GM21447 (cell line): ENCODE measurements around the gene IL17C.
A peak's percentile ranks its signal among the peaks of the same experiment; 100 is the strongest.

Experiments
- ATAC-seq: cut with Tn5 transposase; IDR thresholded peaks from one replicate; pipeline ENCODE4 v1.9.1; 2021; ENCODE audit not compliant: unreplicated experiment

IL17C gene

DNA sequence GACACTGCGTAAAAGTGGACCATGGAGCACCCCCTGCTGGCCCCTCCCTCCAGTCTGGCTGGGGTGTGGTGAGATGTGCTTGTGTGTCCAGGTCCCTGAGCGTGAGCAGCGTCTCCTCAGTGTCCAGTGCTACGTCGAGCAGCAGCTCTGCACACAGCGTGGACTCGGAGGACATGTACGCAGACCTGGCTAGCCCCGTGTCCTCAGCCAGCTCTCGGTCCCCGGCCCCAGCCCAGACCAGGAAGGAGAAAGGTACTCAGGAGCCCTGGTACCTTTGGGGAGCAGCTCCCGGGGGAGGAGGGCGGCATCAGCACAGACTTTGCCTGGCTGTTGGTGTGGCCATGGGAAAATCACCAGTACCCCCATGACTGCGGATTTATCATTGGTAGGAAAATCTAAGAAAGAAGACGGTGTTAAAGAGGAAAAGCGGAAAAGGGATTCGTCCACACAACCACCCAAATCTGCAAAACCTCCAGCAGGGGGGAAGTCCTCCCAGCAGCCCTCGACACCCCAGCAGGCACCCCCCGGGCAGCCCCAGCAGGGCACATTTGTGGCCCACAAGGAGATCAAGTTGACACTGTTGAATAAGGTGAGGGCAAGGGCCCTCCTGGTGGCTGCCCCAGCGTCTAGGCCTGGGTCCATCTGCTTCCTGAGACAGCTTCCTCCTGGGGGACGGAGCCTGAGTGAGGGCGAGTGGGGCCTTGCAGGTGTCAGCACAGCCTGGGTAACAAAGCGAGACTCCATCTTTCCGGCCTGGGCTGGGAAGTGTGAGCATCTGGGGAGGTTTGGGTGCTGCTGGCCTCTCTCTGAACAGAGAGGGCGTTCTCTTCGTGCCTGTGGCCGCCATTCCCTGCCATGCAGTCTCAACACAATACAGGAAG, 10.6 kb upstream of the IL17C start:
- ATAC-seq = no peak

GRCh38 chr16:88628512-88628974, 9.8 kb upstream of the IL17C start:
- ATAC-seq = no peak

DNA sequence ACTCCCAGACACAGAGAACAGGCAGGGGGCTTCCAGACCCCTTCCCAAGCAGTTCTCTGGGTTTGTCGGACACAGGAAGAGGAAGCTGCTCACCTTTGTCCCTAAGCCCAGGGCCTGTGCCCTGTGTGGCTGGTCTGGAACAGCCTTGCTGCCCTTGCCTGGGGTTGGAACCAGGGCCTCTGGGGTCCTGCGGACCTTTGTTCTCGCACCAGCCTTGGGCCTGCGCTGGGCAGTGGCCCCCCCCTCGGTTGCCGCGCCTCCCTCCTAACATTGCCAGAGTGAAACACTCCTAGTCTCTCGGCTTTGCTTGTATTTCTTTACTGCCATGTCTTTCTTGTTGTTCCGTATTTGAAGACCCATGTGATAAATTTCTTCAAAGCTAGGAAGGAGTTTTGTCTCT, 8.5 kb upstream of the IL17C start:
- ATAC-seq = no peak

GRCh38 chr16:88630433-88630832, 7.9 kb upstream of the IL17C start:
- ATAC-seq = no peak

- ATAC-seq = no peak
Measured at GRCh38 chr16:88630941-88631340, 7.4 kb upstream of the IL17C start.

DNA sequence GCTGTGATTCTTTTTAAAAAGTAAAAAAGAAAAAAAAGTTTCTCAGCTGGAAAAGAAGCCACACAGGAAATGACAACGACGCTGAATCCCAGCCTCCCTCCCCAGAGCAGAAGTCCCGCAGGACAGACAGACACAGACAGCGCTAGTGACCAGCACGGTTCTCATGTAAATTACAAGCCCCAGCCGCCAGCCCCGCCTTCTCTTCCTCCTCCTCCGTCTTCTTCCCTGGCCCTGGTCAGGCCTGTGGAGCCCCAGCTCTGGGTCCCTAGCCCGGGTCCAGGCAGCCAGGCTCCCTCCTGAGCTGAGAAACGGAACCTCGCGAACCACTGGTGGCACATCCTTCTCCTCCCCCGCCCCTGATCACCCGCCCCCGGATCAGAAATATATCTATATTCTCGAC, 7.0 kb upstream of the IL17C start:
- no peak for ATAC-seq

- no peak for ATAC-seq
Measured at GRCh38 chr16:88631920-88632586, 6.3 kb upstream of the IL17C start.

GRCh38 chr16:88632587-88632930, 5.8 kb upstream of the IL17C start:
- ATAC-seq = no peak

DNA sequence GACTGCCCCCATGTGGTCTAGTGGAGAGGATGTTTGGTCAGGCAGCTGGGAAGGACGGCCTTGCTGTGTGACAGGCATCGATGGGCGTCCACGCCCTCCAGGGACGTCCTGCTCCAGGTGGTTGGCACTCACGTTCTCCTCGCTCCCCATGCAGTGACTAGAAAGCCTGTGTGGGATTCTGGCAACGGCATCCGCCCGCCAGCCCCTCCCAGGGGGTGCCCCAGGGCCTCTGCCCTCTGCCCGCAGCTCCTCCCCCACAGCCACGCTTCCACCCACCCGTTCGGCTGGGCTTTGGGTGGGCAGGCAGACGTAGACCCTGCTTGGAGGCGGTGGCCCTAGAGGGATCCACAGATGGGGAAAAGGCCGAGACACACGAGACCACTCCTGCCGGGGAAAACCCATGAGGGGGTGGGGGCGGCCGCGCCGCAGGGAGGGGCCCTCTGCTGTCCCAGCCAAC, 4.7 kb upstream of the IL17C start:
- peak; percentile 41 for ATAC-seq

GRCh38 chr16:88634141-88634993, 4.0 kb upstream of the IL17C start:
- peak; percentile 55 for ATAC-seq

DNA sequence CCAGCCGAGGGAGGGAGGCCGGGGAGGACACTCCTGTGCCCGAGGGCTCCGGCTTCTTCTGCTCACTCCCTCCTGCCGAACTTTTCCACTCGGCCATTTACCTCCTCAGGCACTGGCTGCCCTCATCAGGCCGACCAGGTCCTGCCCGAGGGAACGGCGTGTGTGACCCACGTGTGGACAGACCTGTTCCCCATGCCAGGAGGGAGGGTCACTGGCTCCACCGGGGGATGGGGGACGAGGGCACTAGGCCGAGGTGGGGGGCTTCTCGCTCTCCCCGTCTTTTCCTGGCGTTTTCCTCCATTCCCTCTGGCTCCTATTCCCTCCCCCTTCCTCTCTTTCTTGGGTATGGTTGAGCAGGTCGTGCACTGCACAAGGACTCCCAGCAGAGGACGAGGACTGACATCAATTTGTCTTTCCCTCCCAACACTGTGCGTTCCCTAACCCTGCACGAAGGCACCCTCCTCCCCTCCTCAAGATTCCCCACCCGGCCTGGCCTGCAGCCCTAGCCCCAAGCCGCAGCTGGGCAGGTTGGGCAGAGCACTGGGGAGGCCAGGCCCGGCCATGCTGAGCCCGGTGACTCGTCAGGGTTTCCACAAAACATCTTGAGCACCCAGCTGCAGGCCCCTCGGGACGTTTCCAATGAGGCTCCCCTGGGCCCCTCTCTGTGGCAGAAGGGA, 3.2 kb upstream of the IL17C start:
- no peak for ATAC-seq

GRCh38 chr16:88635671-88636319, 2.6 kb upstream of the IL17C start:
- ATAC-seq = no peak

- ATAC-seq = no peak
Measured at GRCh38 chr16:88636488-88637265, 1.7 kb upstream of the IL17C start.

GRCh38 chr16:88639231-88640038, 1.1 kb downstream of the IL17C start:
- no peak for ATAC-seq

DNA sequence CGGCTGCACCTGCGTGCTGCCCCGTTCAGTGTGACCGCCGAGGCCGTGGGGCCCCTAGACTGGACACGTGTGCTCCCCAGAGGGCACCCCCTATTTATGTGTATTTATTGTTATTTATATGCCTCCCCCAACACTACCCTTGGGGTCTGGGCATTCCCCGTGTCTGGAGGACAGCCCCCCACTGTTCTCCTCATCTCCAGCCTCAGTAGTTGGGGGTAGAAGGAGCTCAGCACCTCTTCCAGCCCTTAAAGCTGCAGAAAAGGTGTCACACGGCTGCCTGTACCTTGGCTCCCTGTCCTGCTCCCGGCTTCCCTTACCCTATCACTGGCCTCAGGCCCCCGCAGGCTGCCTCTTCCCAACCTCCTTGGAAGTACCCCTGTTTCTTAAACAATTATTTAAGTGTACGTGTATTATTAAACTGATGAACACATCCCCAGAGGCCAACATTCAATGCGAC, 1.7 kb downstream of the IL17C start:
- ATAC-seq = no peak

- no peak for ATAC-seq
Measured at GRCh38 chr16:88640498-88641247, 2.3 kb downstream of the IL17C start.

DNA sequence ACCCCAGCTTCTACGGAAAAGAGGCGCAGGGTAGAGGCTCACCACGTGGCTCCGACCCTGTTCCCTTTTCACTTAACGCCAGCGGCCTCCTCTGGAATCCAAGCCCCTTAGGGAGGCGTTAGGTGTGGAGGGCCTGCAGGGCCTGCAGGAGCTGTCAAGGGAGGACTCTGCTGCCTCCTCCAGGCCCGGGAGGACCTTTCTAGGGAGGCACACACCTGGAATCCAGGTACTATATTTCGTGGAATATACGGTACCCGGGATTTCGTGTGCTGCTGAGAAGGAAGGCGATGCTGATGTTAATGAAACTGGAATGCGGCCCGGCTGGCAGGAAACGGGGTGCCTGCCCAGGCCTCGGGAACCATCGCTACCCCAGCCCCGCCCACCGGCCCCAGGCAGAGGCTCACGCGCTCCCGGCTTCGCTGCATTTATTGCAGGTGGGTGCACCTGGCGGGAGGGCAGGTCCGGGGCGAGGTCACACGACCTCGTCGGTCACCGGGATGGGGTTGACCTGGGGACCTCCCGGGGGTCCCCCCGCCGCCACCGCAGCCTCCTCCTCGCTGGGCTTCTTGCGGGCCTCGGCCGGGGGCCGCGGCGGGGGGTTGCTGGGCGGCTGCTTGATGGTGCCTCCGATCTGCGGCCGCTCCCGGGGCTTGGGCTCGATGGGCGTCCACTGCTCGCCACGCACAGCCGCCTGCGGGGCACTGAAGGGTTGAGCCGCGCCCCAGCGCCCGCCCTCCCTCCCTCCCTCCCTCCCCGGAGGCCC, 4.7 kb downstream of the IL17C start:
- ATAC-seq = no peak
